A549 (cell line): ENCODE data around the gene COBL. TPM values are rescaled to one million over a fixed set of nuclear protein-coding genes. Genes with fewer than 3 reads are reported as not detected.
A peak's percentile ranks its signal among the peaks of the same experiment; 100 is the strongest.

ENCODE experiments used
- ATAC-seq, 2 experiments: fragments of 200-7000 bp in 1 of 2; fragments of >200 bp in 1 of 2; cut with Nextera tagmentation in 1 of 2; cut with Tn5 transposase in 1 of 2; 3 replicates each; pipeline versions ENCODE4 v1.8.0 to v1.9.1; 2018 to 2020; ENCODE audit warnings: mild to moderate bottlenecking in 1 of 2, moderate library complexity in 1 of 2
- CTCF ChIA-PET: fragments of 300-600 bp; sonication (Branson Sonifier 250); formaldehyde crosslinking; extraction: SDS; loops from one replicate; lab custom pipeline; 2021; ENCODE audit warnings: antibody characterized with exemption, inconsistent platforms; lab: Yijun Ruan, JAX
- POLR2A ChIA-PET: fragments of 350-600 bp; formaldehyde crosslinking; extraction: SDS; loops from one replicate; lab custom pipeline; 2021; ENCODE audit warnings: antibody characterized with exemption, inconsistent platforms; lab: Yijun Ruan, JAX
- DNase-seq, 2 experiments: peaks; one replicate each; pipeline versions ENCODE4 v3.0.0 to v3.0.0-alpha.2; 2011 to 2016; ENCODE audit warnings: low read depth in 1 of 2, low spot score in 1 of 2
- FAIRE-seq: peaks from 2 replicates; lab custom pipeline; 2011; peaks lifted over from hg19 to GRCh38; lab: Jason Lieb, UNC
- H3K27ac ChIP-seq, 2 experiments: fragments of >200 bp; sonication (Bioruptor Twin); formaldehyde crosslinking; 3 replicates each; pipeline ENCODE4 v1.5.1; 2016 to 2017
- H3K4me1 ChIP-seq: fragments of >200 bp; sonication (Bioruptor Twin); formaldehyde crosslinking; 3 replicates; pipeline ENCODE4 v1.6.1; 2016
- H3K4me2 ChIP-seq: fragments of >200 bp; sonication (Bioruptor Twin); formaldehyde crosslinking; 3 replicates; pipeline ENCODE4 v1.6.1; 2016
- H3K4me3 ChIP-seq: fragments of >200 bp; sonication (Bioruptor Twin); formaldehyde crosslinking; 3 replicates; pipeline ENCODE4 v1.5.1; 2016
- H3K9me3 ChIP-seq: fragments of >200 bp; sonication (Bioruptor Twin); formaldehyde crosslinking; 3 replicates; pipeline ENCODE4 v1.6.1; 2016
- BCL3 ChIP-seq: fragments of >200 bp; sonication (Bioruptor Twin); formaldehyde crosslinking; IDR thresholded peaks from 3 replicates; pipeline ENCODE4 v1.6.1; 2016
- EHMT2 ChIP-seq: fragments of 200-600 bp; sonication (generic); IDR thresholded peaks from 2 replicates; pipeline ENCODE4 v1.6.1; 2016; ENCODE audit warnings: antibody characterized with exemption, low read depth, mild to moderate bottlenecking, moderate library complexity
- EP300 ChIP-seq, 2 experiments: fragments of >200 bp; sonication (Bioruptor Twin); formaldehyde crosslinking; IDR thresholded peaks; 2 replicates in 1 of 2; 3 replicates in 1 of 2; pipeline ENCODE4 v1.6.1; 2016 to 2017
- FOSB ChIP-seq: fragments of 250-450 bp; sonication (Bioruptor Pico); IDR thresholded peaks from 2 replicates; pipeline ENCODE4 v1.5.0; 2020; ENCODE audit warnings: mild to moderate bottlenecking, moderate library complexity
- HDAC2 ChIP-seq: fragments of 200-600 bp; sonication (generic); IDR thresholded peaks from 2 replicates; pipeline ENCODE4 v1.6.1; 2016
- HEYL ChIP-seq: fragments of 250-450 bp; sonication (Bioruptor Pico); IDR thresholded peaks from 2 replicates; pipeline ENCODE4 v1.8.0; 2021; ENCODE audit warnings: mild to moderate bottlenecking, moderate library complexity
- HOXA7 ChIP-seq: fragments of 250-450 bp; sonication (Bioruptor Pico); IDR thresholded peaks from 2 replicates; pipeline ENCODE4 v1.5.0; 2020; ENCODE audit warnings: mild to moderate bottlenecking, moderate library complexity
- HOXB13 ChIP-seq: fragments of 250-450 bp; sonication (Bioruptor Pico); IDR thresholded peaks from 2 replicates; pipeline ENCODE4 v1.5.0; 2020; ENCODE audit warnings: low read depth, mild to moderate bottlenecking, moderate library complexity
- MAFK ChIP-seq: fragments of 450-650 bp; IDR thresholded peaks from 2 replicates; pipeline ENCODE4 v1.6.1; 2014; ENCODE audit not compliant: partially characterized antibody
- MAZ ChIP-seq: fragments of 150-350 bp; IDR thresholded peaks from 2 replicates; pipeline ENCODE4 v1.6.1; 2014; ENCODE audit warnings: antibody characterized with exemption, low read depth, low read length, borderline replicate concordance
- MYC ChIP-seq: IDR thresholded peaks from 2 replicates; pipeline ENCODE4 v1.6.1; 2012; ENCODE audit warnings: mild to moderate bottlenecking, inconsistent platforms, low read length, improper control_type of control experiment, borderline replicate concordance
- NFE2L2 ChIP-seq: fragments of 150-350 bp; conservative IDR thresholded peaks from 2 replicates; pipeline ENCODE4 v1.6.1; 2014; ENCODE audit warnings: low read length
- NPAS2 ChIP-seq: fragments of 250-450 bp; sonication (Bioruptor Pico); IDR thresholded peaks from 2 replicates; pipeline ENCODE4 v1.8.0; 2022; ENCODE audit warnings: mild to moderate bottlenecking, moderate library complexity, borderline replicate concordance
- POLR2A ChIP-seq: IDR thresholded peaks from 2 replicates; pipeline ENCODE4 v1.6.1; 2012; ENCODE audit warnings: mild to moderate bottlenecking, low read length
- POLR2AphosphoS2 ChIP-seq: conservative IDR thresholded peaks from 2 replicates; pipeline ENCODE4 v1.6.1; 2012; ENCODE audit warnings: low read length, improper control_type of control experiment, inconsistent platforms
- RAD21 ChIP-seq, 2 experiments: fragments of >200 bp in 1 of 2; sonication (Bioruptor Twin) in 1 of 2; formaldehyde crosslinking in 1 of 2; IDR thresholded peaks in 1 of 2; conservative IDR thresholded peaks in 1 of 2; 2 replicates in 1 of 2; 3 replicates in 1 of 2; pipeline ENCODE4 v1.6.1; 2012 to 2018; ENCODE audit warnings: inconsistent platforms in 1 of 2
- RARB ChIP-seq: fragments of 250-450 bp; sonication (Bioruptor Pico); IDR thresholded peaks from 2 replicates; pipeline ENCODE4 v1.8.0; 2021; ENCODE audit warnings: mild to moderate bottlenecking, moderate library complexity
- RCOR1 ChIP-seq: fragments of 150-350 bp; IDR thresholded peaks from 2 replicates; pipeline ENCODE4 v1.6.1; 2014; ENCODE audit warnings: antibody characterized with exemption, low read length, low read depth
- RFX5 ChIP-seq: fragments of 450-650 bp; IDR thresholded peaks from 2 replicates; pipeline ENCODE4 v1.7.1; 2014; ENCODE audit warnings: antibody characterized with exemption, mild to moderate bottlenecking, moderate library complexity
- ZNF302 ChIP-seq: fragments of 250-450 bp; sonication (Bioruptor Pico); IDR thresholded peaks from 2 replicates; pipeline ENCODE4 v1.9.0; 2021; ENCODE audit warnings: inconsistent platforms, mild to moderate bottlenecking, moderate library complexity
- WGBS: methylation state at CpG from one replicate; pipeline ENCODE4 v1.1.6; 2017; ENCODE audit errors: missing lambda C conversion rate; 5-methylcytosine and 5-hydroxymethylcytosine counted together
- polyA plus RNA-seq, 4 experiments: library from polyadenylated mRNA; depleted of rRNA in 3 of 4; stranded (reverse); fragments of >200 nt; fragmentation: RNase III in 1 of 4; extraction: RNeasy Plus Mini Kit Qiagen cat#74134 plus additional on column Dnase treatment in 1 of 4; gene quantifications; 2 replicates in 3 of 4; 3 replicates in 1 of 4; pipeline ENCODE4 v1.2.3, GENCODE V29; 2011 to 2017
- TF ChIP-seq, protein P1 (sequence below): fragments of 250-450 bp; sonication (Bioruptor Pico); IDR thresholded peaks from 2 replicates; pipeline ENCODE4 v1.5.0; 2021; ENCODE audit warnings: mild to moderate bottlenecking, moderate library complexity, borderline replicate concordance
- TF ChIP-seq, protein P2 (sequence below): fragments of >200 bp; sonication (Bioruptor Twin); formaldehyde crosslinking; IDR thresholded peaks from 2 replicates; pipeline ENCODE4 v1.6.1; 2016
- TF ChIP-seq, protein P3 (sequence below): fragments of 450-650 bp; IDR thresholded peaks from 2 replicates; pipeline ENCODE4 v1.6.1; 2014; ENCODE audit warnings: antibody characterized with exemption

The COBL gene
- polyA plus RNA-seq, 2 of the 4 experiments (the other 2 are of a cell fraction) = 1.5 to 7.4 TPM

GRCh38 chr7:51326656-51327286 lies 10.2 kb upstream of the COBL start:
- Histone ChIP-seq H3K27ac (no peak overlapping the region), H3K4me2 (no peak overlapping the region), H3K9me3 (no peaks in the 10 kb centered on the region), H3K4me1 (peaks cover 3% of the 10 kb centered on the region; the same call in 1 of the 3 replicates), H3K4me3 (no peak overlapping the region)
- FAIRE-seq (no peak), ATAC-seq (no peak), DNase-seq (no peak)
- 81% methylated on average over 13 of the region's 14 CpGs for WGBS
- no peak for TF ChIP-seq RFX5
- TF ChIP-seq RARB (CRISPR knock-in tag) = no peak
- TF ChIP-seq MAFK = no peak
- no peak for TF ChIP-seq NFE2L2
- no peak for TF ChIP-seq EHMT2
- no peak for TF ChIP-seq POLR2A
- no peak for TF ChIP-seq EP300 (IDR thresholded peaks at IDR 0.05)
- TF ChIP-seq NPAS2 (CRISPR knock-in tag) = no peak
- TF ChIP-seq MAZ = no peak
- TF ChIP-seq, protein P1, sequence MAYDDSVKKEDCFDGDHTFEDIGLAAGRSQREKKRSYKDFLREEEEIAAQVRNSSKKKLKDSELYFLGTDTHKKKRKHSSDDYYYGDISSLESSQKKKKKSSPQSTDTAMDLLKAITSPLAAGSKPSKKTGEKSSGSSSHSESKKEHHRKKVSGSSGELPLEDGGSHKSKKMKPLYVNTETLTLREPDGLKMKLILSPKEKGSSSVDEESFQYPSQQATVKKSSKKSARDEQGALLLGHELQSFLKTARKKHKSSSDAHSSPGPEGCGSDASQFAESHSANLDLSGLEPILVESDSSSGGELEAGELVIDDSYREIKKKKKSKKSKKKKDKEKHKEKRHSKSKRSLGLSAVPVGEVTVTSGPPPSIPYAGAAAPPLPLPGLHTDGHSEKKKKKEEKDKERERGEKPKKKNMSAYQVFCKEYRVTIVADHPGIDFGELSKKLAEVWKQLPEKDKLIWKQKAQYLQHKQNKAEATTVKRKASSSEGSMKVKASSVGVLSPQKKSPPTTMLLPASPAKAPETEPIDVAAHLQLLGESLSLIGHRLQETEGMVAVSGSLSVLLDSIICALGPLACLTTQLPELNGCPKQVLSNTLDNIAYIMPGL (CRISPR knock-in tag) = no peak
- no peak for TF ChIP-seq HOXA7 (CRISPR knock-in tag)
- CTCF ChIA-PET = interaction anchor here (1.0 to 1.6 kb wide), 2 partner anchors 40 to 165 kb away, joined by 4 to 5 read pairs; no protein-coding TSS in a partner anchor
- POLR2A ChIA-PET = no interaction called here

GRCh38 chr7:51325908-51326307 lies 9.3 kb upstream of the COBL start:
- no peak overlapping the region for H3K27ac ChIP-seq
- POLR2A ChIA-PET = no interaction called here
- H3K4me2 ChIP-seq = no peak overlapping the region
- no peak for DNase-seq
- peaks cover 3% of the 10 kb centered on the region; the same call in 1 of the 3 replicates for H3K4me1 ChIP-seq
- H3K4me3 ChIP-seq = no peak overlapping the region
- no peaks in the 10 kb centered on the region for H3K9me3 ChIP-seq
- no peak for ATAC-seq
- no peak for FAIRE-seq
- TF ChIP-seq MAZ = no peak
- TF ChIP-seq HEYL (CRISPR knock-in tag) = no peak
- TF ChIP-seq RFX5 = no peak
- no peak for TF ChIP-seq NPAS2 (CRISPR knock-in tag)
- TF ChIP-seq FOSB (CRISPR knock-in tag) = no peak
- no peak for TF ChIP-seq POLR2AphosphoS2
- no peak for TF ChIP-seq MYC
- no peak for TF ChIP-seq RCOR1
- no peak for TF ChIP-seq BCL3
- CTCF ChIA-PET = interaction anchor here (0.9 to 1.0 kb wide), 2 partner anchors 8 to 12 kb away, joined by 3 read pairs; no protein-coding TSS in a partner anchor

DNA sequence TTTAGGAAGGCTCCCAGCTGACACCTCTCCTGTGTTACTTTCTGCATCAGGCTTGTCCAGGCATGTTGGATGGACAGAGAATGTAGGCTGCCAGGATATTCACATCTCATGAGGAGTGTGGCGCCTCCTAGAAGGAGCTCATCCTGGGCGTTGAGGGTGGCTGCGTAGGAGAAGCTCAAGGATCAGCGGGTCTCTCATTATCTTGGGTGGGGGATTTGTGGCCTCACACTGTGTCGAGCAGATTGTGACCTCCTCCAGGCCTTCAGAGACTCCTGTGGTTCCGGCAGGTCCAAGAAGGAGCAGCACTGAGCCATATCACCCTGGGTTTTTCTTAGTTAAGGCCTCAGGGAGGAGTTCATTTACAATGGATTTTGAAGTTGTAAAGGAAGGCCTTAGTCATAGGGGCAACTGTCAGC lies 8.7 kb upstream of the COBL start:
- DNase-seq = no peak
- ATAC-seq = no peak
- Histone ChIP-seq H3K4me2 (no peak overlapping the region), H3K9me3 (no peaks in the 10 kb centered on the region), H3K27ac (peak overlapping the region in 1 of 2 experiments; percentile 40; a peak in 1 of 6 replicates), H3K4me3 (no peak overlapping the region), H3K4me1 (peaks cover 3% of the 10 kb centered on the region; the same call in 1 of the 3 replicates)
- 92% methylated on average over 6 of the region's 6 CpGs for WGBS
- TF ChIP-seq, protein P2, sequence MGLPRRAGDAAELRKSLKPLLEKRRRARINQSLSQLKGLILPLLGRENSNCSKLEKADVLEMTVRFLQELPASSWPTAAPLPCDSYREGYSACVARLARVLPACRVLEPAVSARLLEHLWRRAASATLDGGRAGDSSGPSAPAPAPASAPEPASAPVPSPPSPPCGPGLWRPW = no peak
- TF ChIP-seq HDAC2 = no peak
- TF ChIP-seq RAD21 (conservative IDR thresholded peaks at IDR 0.05 in 1 of 2, IDR thresholded peaks at IDR 0.05 in 1 of 2) = no peak
- no peak for TF ChIP-seq ZNF302 (CRISPR knock-in tag)
- TF ChIP-seq, protein P3, sequence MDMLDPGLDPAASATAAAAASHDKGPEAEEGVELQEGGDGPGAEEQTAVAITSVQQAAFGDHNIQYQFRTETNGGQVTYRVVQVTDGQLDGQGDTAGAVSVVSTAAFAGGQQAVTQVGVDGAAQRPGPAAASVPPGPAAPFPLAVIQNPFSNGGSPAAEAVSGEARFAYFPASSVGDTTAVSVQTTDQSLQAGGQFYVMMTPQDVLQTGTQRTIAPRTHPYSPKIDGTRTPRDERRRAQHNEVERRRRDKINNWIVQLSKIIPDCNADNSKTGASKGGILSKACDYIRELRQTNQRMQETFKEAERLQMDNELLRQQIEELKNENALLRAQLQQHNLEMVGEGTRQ = no peak
- TF ChIP-seq POLR2AphosphoS2 = no peak
- no peak for TF ChIP-seq HOXB13 (CRISPR knock-in tag)
- FAIRE-seq = no peak
- POLR2A ChIA-PET = no interaction called here
- CTCF ChIA-PET = interaction anchor here (0.9 to 1.1 kb wide), 3 partner anchors 9 to 133 kb away, joined by 3 to 5 read pairs (median 3); no protein-coding TSS in a partner anchor
